ENCODE data around the gene TMEM8B.
"Not testable (repeated sequence)": the region's sequence is repeated elsewhere in the genome, so short reads cannot be mapped to it uniquely, and the experiment has no call there.

The TMEM8B gene

GRCh38 chr9:35908504-35909125 is 79.6 kb downstream of the TMEM8B start:
- DNase-seq: no peak

GRCh38 chr9:35909274-35909673 is 80.2 kb downstream of the TMEM8B start, which contains the start of gene SPAAR:
SPAAR (plus strand) TSS chr9:35909490; CDS start chr9:35910464, 974 bp downstream.
- no peak for DNase-seq

GRCh38 chr9:35909687-35910612 is 80.9 kb downstream of the TMEM8B start:
- DNase-seq: no peak

- peak; percentile 34 for DNase-seq
Observed at GRCh38 chr9:35910613-35911359, 81.8 kb downstream of the TMEM8B start.

GRCh38 chr9:35911690-35912089 is 82.7 kb downstream of the TMEM8B start:
- no peak for DNase-seq

- DNase-seq: no peak
Observed at GRCh38 chr9:35912791-35913400, 83.9 kb downstream of the TMEM8B start.

GRCh38 chr9:35913429-35913828 is 84.4 kb downstream of the TMEM8B start:
- not testable (repeated sequence) for DNase-seq

GRCh38 chr9:35914301-35914807 is 85.3 kb downstream of the TMEM8B start:
- no peak for DNase-seq
